DOHH2 (cell line): ENCODE data around the gene ELAC2.

Experiments used
- H3F3A ChIP-seq: fragments of 200-600 bp; sonication (generic), shearing (Covaris generic); 2 replicates; pipeline ENCODE4 v1.6.0; 2016; ENCODE audit warnings: antibody characterized with exemption, mild to moderate bottlenecking; ENCODE audit not compliant: control insufficient read depth, insufficient read depth
- H3K27ac ChIP-seq: fragments of 200-600 bp; sonication (generic); 2 replicates; pipeline ENCODE4 v1.5.1; 2014; ENCODE audit warnings: low read depth, mild to moderate bottlenecking, low read length, moderate library complexity
- H3K27me3 ChIP-seq: fragments of 200-600 bp; sonication (generic); 2 replicates; pipeline ENCODE4 v1.6.1; 2014; ENCODE audit warnings: mild to moderate bottlenecking, low read length, mixed read lengths; ENCODE audit not compliant: control insufficient read depth
- H3K36me3 ChIP-seq: fragments of 200-600 bp; sonication (generic); 2 replicates; pipeline ENCODE4 v1.6.1; 2014; ENCODE audit warnings: mild to moderate bottlenecking, low read length, moderate library complexity, mixed read lengths; ENCODE audit not compliant: control insufficient read depth
- H3K4me1 ChIP-seq: fragments of 200-600 bp; sonication (generic); 2 replicates; pipeline ENCODE4 v1.6.1; 2014; ENCODE audit warnings: mild to moderate bottlenecking, low read length, mixed read lengths; ENCODE audit not compliant: control insufficient read depth
- H3K4me2 ChIP-seq: fragments of 200-600 bp; sonication (generic); 2 replicates; pipeline ENCODE4 v1.6.0; 2014; ENCODE audit warnings: mild to moderate bottlenecking, low read length, moderate library complexity
- H3K4me3 ChIP-seq: fragments of 200-600 bp; sonication (generic); 2 replicates; pipeline ENCODE4 v1.5.1; 2014; ENCODE audit warnings: mild to moderate bottlenecking, low read length, mixed read lengths
- H3K79me2 ChIP-seq: fragments of 200-600 bp; sonication (generic); 2 replicates; pipeline ENCODE4 v1.6.1; 2014; ENCODE audit warnings: mild to moderate bottlenecking, low read length, mixed read lengths; ENCODE audit not compliant: control insufficient read depth
- H3K9me2 ChIP-seq: fragments of 200-600 bp; sonication (generic); replicated peaks from 2 replicates; pipeline ENCODE4 v1.6.1; 2014; ENCODE audit warnings: mild to moderate bottlenecking, low read length, mixed read lengths; ENCODE audit not compliant: control insufficient read depth
- H3K9me3 ChIP-seq: fragments of 200-600 bp; sonication (generic); 2 replicates; pipeline ENCODE4 v1.6.1; 2014; ENCODE audit warnings: antibody characterized with exemption, low read length, mixed read lengths; ENCODE audit not compliant: control insufficient read depth, insufficient read depth
- H4K20me1 ChIP-seq: fragments of 200-600 bp; sonication (generic); 2 replicates; pipeline ENCODE4 v1.6.0; 2014; ENCODE audit warnings: low read depth, mild to moderate bottlenecking, antibody characterized with exemption, low read length, moderate library complexity; ENCODE audit not compliant: control insufficient read depth, insufficient read depth
- CTCF ChIP-seq: fragments of 200-600 bp; sonication (generic); IDR thresholded peaks from one replicate; pipeline ENCODE4 v1.5.1; 2014; ENCODE audit warnings: antibody characterized with exemption, mild to moderate bottlenecking, low read depth, low read length; ENCODE audit not compliant: poor library complexity, severe bottlenecking
- EZH2phosphoT487 ChIP-seq: fragments of 200-600 bp; sonication (generic); IDR thresholded peaks from 2 replicates; pipeline ENCODE4 v1.6.1; 2017; ENCODE audit warnings: borderline replicate concordance, mild to moderate bottlenecking, antibody characterized with exemption, low read length, moderate library complexity, mixed read lengths

Gene ELAC2

GRCh38 chr17:12985431-12986293 is 32.2 kb downstream of the ELAC2 start:
- Histone ChIP-seq H3K27me3 (no peaks in the 10 kb centered on the region), H3F3A (no peaks in the 10 kb centered on the region), H3K27ac (no peak overlapping the region), H3K79me2 (no peaks in the 10 kb centered on the region), H4K20me1 (no peaks in the 10 kb centered on the region), H3K4me1 (peaks cover 13% of the 10 kb centered on the region), H3K4me2 (no peak overlapping the region), H3K4me3 (no peak overlapping the region), H3K9me3 (no peaks in the 10 kb centered on the region), H3K36me3 (peaks cover 10% of the 10 kb centered on the region), H3K9me2 (no peaks in the 10 kb centered on the region)
- no peak for TF ChIP-seq EZH2phosphoT487
- TF ChIP-seq CTCF = no peak

GRCh38 chr17:12983991-12984884 is 33.6 kb downstream of the ELAC2 start:
- H3K36me3 ChIP-seq = no peaks in the 10 kb centered on the region
- no peak overlapping the region for H3K4me2 ChIP-seq
- no peaks in the 10 kb centered on the region for H4K20me1 ChIP-seq
- H3K9me2 ChIP-seq = no peaks in the 10 kb centered on the region
- H3F3A ChIP-seq = no peaks in the 10 kb centered on the region
- TF ChIP-seq CTCF = no peak
- no peak for TF ChIP-seq EZH2phosphoT487
- H3K4me3 ChIP-seq = no peak overlapping the region
- H3K27ac ChIP-seq = no peak overlapping the region
- no peaks in the 10 kb centered on the region for H3K27me3 ChIP-seq
- peaks cover 9% of the 10 kb centered on the region for H3K4me1 ChIP-seq
- no peaks in the 10 kb centered on the region for H3K79me2 ChIP-seq
- no peaks in the 10 kb centered on the region for H3K9me3 ChIP-seq

GRCh38 chr17:12982224-12982623 is 35.6 kb downstream of the ELAC2 start:
- H3K4me1 ChIP-seq = peaks cover 6% of the 10 kb centered on the region
- no peak for TF ChIP-seq CTCF
- no peak for TF ChIP-seq EZH2phosphoT487
- no peaks in the 10 kb centered on the region for H3F3A ChIP-seq
- no peaks in the 10 kb centered on the region for H3K9me2 ChIP-seq
- no peak overlapping the region for H3K27ac ChIP-seq
- no peaks in the 10 kb centered on the region for H3K36me3 ChIP-seq
- no peak overlapping the region for H3K4me3 ChIP-seq
- no peaks in the 10 kb centered on the region for H3K79me2 ChIP-seq
- no peaks in the 10 kb centered on the region for H3K27me3 ChIP-seq
- H4K20me1 ChIP-seq = no peaks in the 10 kb centered on the region
- no peak overlapping the region for H3K4me2 ChIP-seq
- no peaks in the 10 kb centered on the region for H3K9me3 ChIP-seq
